Measurements from ENCODE around the gene PTGIS.

- no peak for TF ChIP-seq CTCF (IDR thresholded peaks at IDR 0.05)
- TF ChIP-seq EZH2phosphoT487 (IDR thresholded peaks at IDR 0.05) = no peak
Measured at GRCh38 chr20:49567421-49568277, at the start of gene PTGIS.
